T-helper 9 cell (primary cell): ENCODE measurements around the gene ABHD17B.

Experiments used
- DNase-seq: peaks from one replicate; pipeline ENCODE4 v3.0.0-alpha.2; 2020

Gene ABHD17B

GRCh38 chr9:71816916-71817451 lies 94.0 kb downstream of the ABHD17B start:
- DNase-seq, result no peak
